Ishikawa (cell line): ENCODE results near the gene PHETA1.

Source experiments
- CEBPB ChIP-seq: IDR thresholded peaks from 2 replicates; pipeline ENCODE4 v1.6.1; 2012
- CREB1 ChIP-seq: IDR thresholded peaks from 2 replicates; pipeline ENCODE4 v1.6.1; 2012; ENCODE audit warnings: low read depth
- EGR1 ChIP-seq: IDR thresholded peaks from 2 replicates; pipeline ENCODE4 v1.6.1; 2012
- EP300 ChIP-seq: IDR thresholded peaks from 2 replicates; pipeline ENCODE4 v1.6.1; 2012; ENCODE audit warnings: borderline replicate concordance
- FOXM1 ChIP-seq: IDR thresholded peaks from 2 replicates; pipeline ENCODE4 v1.6.1; 2012; ENCODE audit warnings: low read depth, borderline replicate concordance
- MAX ChIP-seq: IDR thresholded peaks from 2 replicates; pipeline ENCODE4 v1.6.1; 2012
- RAD21 ChIP-seq: IDR thresholded peaks from 2 replicates; pipeline ENCODE4 v1.6.1; 2012; ENCODE audit warnings: low read depth
- TAF1 ChIP-seq: IDR thresholded peaks from 2 replicates; pipeline ENCODE4 v1.6.1; 2012; ENCODE audit warnings: low read depth, mild to moderate bottlenecking
- TEAD4 ChIP-seq: IDR thresholded peaks from 2 replicates; pipeline ENCODE4 v1.6.1; 2012
- YY1 ChIP-seq: IDR thresholded peaks from 2 replicates; pipeline ENCODE4 v1.6.1; 2012; ENCODE audit warnings: low read depth
- TF ChIP-seq, protein P1 (sequence below): IDR thresholded peaks from 2 replicates; pipeline ENCODE4 v1.6.1; 2012; ENCODE audit warnings: low read depth, mild to moderate bottlenecking

DNA sequence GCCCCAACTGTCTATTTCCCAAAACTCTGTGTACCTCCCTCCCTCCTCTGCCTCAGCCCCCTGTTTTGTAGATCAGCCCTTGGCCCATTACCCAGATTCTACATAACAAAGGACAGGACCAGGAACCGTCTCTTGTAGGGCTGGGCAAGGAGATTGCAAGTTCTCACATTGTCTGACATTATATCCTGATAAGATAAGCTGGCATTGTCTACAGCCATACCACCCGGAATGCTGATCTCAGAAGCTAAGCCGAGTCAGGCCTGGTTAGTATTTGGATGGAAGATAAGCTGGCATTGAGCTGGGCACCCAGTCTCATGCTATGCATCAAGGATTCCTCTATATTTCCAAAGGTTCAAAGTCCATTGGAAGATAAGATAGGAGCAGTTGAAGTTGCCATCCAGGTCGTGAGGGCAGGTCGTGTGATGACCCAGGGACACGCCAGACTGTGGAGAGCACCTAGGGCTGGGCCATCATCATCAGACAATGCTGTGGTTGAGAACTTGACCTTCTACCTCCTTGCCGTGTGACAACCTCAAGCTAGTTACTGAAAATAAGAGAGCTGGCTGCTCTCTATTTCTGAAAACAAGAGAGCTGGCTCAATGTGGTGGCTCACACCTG, 29.5 kb downstream of the PHETA1 start:
- no peak for TF ChIP-seq EGR1
- no peak for TF ChIP-seq RAD21
- no peak for TF ChIP-seq MAX
- TF ChIP-seq CEBPB = no peak
- TF ChIP-seq EP300 = no peak
- TF ChIP-seq TEAD4 = no peak
- TF ChIP-seq TAF1 = no peak
- no peak for TF ChIP-seq CREB1
- TF ChIP-seq FOXM1 = no peak
- TF ChIP-seq, protein P1, sequence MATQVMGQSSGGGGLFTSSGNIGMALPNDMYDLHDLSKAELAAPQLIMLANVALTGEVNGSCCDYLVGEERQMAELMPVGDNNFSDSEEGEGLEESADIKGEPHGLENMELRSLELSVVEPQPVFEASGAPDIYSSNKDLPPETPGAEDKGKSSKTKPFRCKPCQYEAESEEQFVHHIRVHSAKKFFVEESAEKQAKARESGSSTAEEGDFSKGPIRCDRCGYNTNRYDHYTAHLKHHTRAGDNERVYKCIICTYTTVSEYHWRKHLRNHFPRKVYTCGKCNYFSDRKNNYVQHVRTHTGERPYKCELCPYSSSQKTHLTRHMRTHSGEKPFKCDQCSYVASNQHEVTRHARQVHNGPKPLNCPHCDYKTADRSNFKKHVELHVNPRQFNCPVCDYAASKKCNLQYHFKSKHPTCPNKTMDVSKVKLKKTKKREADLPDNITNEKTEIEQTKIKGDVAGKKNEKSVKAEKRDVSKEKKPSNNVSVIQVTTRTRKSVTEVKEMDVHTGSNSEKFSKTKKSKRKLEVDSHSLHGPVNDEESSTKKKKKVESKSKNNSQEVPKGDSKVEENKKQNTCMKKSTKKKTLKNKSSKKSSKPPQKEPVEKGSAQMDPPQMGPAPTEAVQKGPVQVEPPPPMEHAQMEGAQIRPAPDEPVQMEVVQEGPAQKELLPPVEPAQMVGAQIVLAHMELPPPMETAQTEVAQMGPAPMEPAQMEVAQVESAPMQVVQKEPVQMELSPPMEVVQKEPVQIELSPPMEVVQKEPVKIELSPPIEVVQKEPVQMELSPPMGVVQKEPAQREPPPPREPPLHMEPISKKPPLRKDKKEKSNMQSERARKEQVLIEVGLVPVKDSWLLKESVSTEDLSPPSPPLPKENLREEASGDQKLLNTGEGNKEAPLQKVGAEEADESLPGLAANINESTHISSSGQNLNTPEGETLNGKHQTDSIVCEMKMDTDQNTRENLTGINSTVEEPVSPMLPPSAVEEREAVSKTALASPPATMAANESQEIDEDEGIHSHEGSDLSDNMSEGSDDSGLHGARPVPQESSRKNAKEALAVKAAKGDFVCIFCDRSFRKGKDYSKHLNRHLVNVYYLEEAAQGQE = no peak
- TF ChIP-seq YY1 = no peak
